NCI-H774 (cell line): Measurements from ENCODE around the gene CYBB.

Experiments
- DNase-seq: peaks from one replicate; lab custom pipeline; 2025; lab: John Stamatoyannopoulos, UW

The CYBB gene

GRCh38 chrX:37786624-37787422, 7.0 kb downstream of the CYBB start:
- DNase-seq, result no peak

GRCh38 chrX:37787423-37787869, 7.6 kb downstream of the CYBB start:
- DNase-seq, result no peak

GRCh38 chrX:37796310-37796709, 16.5 kb downstream of the CYBB start:
- no peak for DNase-seq

GRCh38 chrX:37796805-37797204, 16.9 kb downstream of the CYBB start:
- DNase-seq, result no peak

- DNase-seq, result no peak
These were observed 20.1 kb downstream of the CYBB start for GRCh38 chrX:37799936-37800335.

- DNase-seq, result no peak
These were observed 20.9 kb downstream of the CYBB start for GRCh38 chrX:37800717-37801116.

- DNase-seq, result no peak
These were observed 22.2 kb downstream of the CYBB start for GRCh38 chrX:37802028-37802427.

GRCh38 chrX:37803057-37803456, 23.2 kb downstream of the CYBB start:
- no peak for DNase-seq

- no peak for DNase-seq
These were observed 30.1 kb downstream of the CYBB start for GRCh38 chrX:37809970-37810369.

- no peak for DNase-seq
These were observed 32.3 kb downstream of the CYBB start for GRCh38 chrX:37812110-37812509.

GRCh38 chrX:37813570-37813969, 33.7 kb downstream of the CYBB start:
- no peak for DNase-seq

GRCh38 chrX:37815366-37815765, 35.5 kb downstream of the CYBB start:
- DNase-seq, result no peak

GRCh38 chrX:37816766-37817165, 36.9 kb downstream of the CYBB start:
- DNase-seq, result no peak

- no peak for DNase-seq
These were observed 37.3 kb downstream of the CYBB start for GRCh38 chrX:37817176-37817575.

GRCh38 chrX:37817579-37817978, 37.7 kb downstream of the CYBB start:
- DNase-seq, result no peak

- DNase-seq, result no peak
These were observed 38.2 kb downstream of the CYBB start for GRCh38 chrX:37818031-37818430.

GRCh38 chrX:37820646-37821045, 40.8 kb downstream of the CYBB start:
- no peak for DNase-seq

- no peak for DNase-seq
These were observed 44.8 kb downstream of the CYBB start for GRCh38 chrX:37824491-37825214.

GRCh38 chrX:37825215-37825842, 45.5 kb downstream of the CYBB start:
- DNase-seq, result no peak

- no peak for DNase-seq
These were observed 49.9 kb downstream of the CYBB start for GRCh38 chrX:37829721-37830120.

GRCh38 chrX:37830371-37830770, 50.5 kb downstream of the CYBB start:
- DNase-seq, result no peak

- no peak for DNase-seq
These were observed 55.1 kb downstream of the CYBB start for GRCh38 chrX:37834937-37835336.

GRCh38 chrX:37840931-37841330, 61.1 kb downstream of the CYBB start:
- DNase-seq, result no peak
